HTR-8/SVneo (cell line): ENCODE results near the gene TFPI2.

Experiments
- DNase-seq: peaks from one replicate; pipeline ENCODE4 v3.0.0; 2011; ENCODE audit warnings: low spot score, mixed read lengths; ENCODE audit not compliant: insufficient read length
- FAIRE-seq: peaks from 2 replicates; lab custom pipeline; 2011; peaks lifted over from hg19 to GRCh38; lab: Jason Lieb, UNC

Gene TFPI2

GRCh38 chr7:93861325-93861949 lies 29.1 kb downstream of the TFPI2 start:
- FAIRE-seq: no peak

GRCh38 chr7:93860261-93860660 lies 30.3 kb downstream of the TFPI2 start:
- no peak for FAIRE-seq
- DNase-seq: no peak

More at GRCh38 chr7:93861325-93861949, 29.1 kb downstream of the TFPI2 start:
- DNase-seq: no peak

- DNase-seq: no peak
- no peak for FAIRE-seq
Measured at GRCh38 chr7:93858857-93859256, 31.7 kb downstream of the TFPI2 start.

- FAIRE-seq (no peak), DNase-seq (no peak)
Measured at GRCh38 chr7:93856323-93856722, 34.2 kb downstream of the TFPI2 start.

DNA sequence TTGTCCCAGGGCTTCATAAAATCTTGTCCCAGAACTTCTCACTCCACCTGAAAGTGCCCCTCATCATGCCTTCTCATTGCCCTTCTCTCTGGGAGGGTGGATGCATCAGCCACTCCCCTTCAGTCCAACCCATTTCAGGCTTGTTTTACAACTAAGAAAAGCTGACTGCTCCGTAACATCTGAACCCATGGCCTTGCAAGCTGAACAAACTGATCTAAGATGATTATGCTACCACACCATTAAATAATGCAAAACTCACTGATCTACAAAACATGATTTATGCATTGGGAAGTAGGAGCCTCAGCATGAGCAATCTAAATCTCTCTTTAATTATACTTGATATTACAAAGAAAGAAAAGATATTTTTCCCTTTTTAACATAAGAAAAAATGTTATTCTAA lies 34.8 kb downstream of the TFPI2 start:
- no peak for DNase-seq
- FAIRE-seq: no peak

- DNase-seq: no peak
- no peak for FAIRE-seq
Measured at GRCh38 chr7:93854480-93854879, 36.1 kb downstream of the TFPI2 start.

GRCh38 chr7:93851536-93851935 lies 39.0 kb downstream of the TFPI2 start:
- FAIRE-seq: no peak
- DNase-seq: no peak

- no peak for FAIRE-seq
- DNase-seq: no peak
Measured at GRCh38 chr7:93843260-93843659, 47.3 kb downstream of the TFPI2 start.

GRCh38 chr7:93838966-93839365 lies 51.6 kb downstream of the TFPI2 start:
- FAIRE-seq (no peak), DNase-seq (no peak)

GRCh38 chr7:93837245-93837644 lies 53.3 kb downstream of the TFPI2 start:
- FAIRE-seq (no peak), DNase-seq (no peak)

DNA sequence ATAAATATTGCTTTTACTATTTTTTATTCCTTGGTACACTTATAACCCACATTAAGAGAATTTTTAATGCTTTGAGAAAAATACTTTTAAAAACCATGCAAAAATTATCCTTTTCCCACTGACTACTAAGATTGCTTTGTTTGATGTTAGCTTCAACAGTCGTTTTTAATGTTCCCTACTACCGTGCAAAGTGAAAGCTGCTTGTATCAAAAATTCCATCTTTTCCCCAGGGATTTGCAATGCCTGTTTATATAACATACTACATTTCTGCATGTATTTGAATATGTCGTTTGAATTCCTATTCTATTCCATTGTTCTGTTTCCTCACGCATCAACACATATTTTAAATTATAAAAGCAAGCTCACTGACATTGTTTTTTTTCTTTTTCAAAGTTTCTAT lies 54.4 kb downstream of the TFPI2 start:
- no peak for DNase-seq
- FAIRE-seq: no peak

DNA sequence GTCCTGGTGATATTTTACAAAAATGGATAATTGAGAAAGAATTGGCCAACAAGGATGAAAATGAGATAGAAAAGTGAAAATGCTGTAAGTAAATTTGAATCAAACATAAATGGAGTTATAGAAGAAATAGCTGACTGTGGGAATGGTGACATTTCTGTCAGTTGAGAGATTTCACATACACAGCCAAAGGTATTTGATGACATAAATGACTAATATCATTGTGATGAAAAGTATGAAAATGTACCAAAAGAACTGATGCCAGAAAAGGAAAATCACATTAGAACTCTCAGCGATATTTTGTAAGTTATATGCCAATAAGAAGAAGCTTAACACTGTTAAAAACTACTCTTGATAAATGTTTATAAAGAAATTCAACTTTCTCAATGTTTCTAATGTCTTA lies 54.9 kb downstream of the TFPI2 start:
- DNase-seq (no peak), FAIRE-seq (no peak)
